GM21526 (cell line): ENCODE measurements around the gene FNDC3B.
"Not testable (repeated sequence)": the region's sequence is repeated elsewhere in the genome, so short reads cannot be mapped to it uniquely, and the experiment has no call there.

ENCODE experiments used
- ATAC-seq: cut with Tn5 transposase; IDR thresholded peaks from one replicate; pipeline ENCODE4 v1.9.1; 2021; ENCODE audit warnings: moderate library complexity; ENCODE audit not compliant: unreplicated experiment, low FRiP score

Gene FNDC3B

DNA sequence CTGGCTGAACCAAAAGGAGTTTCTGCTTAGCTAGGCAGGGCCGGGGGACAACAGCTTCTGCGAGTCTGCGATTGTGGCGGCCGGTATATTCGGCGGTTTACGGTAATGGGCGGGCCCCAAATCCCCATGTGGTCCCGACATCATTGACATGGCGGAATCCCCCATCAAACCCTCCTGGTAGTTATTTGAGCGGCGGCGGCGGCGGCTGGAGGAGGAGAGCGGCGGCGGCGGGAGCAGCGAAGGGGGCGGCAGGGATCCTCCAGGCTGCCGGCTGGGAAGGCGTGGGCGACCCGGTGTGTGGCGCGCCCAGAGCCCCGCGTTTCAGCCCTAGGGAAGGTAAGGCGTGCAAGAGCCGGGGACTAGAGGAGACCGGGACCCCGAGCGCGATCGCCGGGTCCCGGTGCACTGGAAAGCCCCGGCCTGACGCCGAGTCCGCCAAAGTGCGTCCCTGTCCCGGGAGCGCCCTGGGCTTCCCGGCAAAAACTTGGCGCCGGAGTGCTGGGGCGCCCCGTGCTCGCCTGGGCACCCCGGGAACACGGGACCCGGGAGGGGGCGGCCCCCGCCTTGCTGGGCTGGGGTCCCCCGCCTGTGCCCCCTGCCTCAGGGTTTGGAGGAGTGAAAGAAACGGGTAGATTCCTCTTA is at the start of gene FNDC3B:
Gene FNDC3B (plus strand): TSS at position 143 of the 642 bp plus-strand sequence. CDS start 72,902 bp downstream, outside the sequence.
- peak; percentile 83 for ATAC-seq

DNA sequence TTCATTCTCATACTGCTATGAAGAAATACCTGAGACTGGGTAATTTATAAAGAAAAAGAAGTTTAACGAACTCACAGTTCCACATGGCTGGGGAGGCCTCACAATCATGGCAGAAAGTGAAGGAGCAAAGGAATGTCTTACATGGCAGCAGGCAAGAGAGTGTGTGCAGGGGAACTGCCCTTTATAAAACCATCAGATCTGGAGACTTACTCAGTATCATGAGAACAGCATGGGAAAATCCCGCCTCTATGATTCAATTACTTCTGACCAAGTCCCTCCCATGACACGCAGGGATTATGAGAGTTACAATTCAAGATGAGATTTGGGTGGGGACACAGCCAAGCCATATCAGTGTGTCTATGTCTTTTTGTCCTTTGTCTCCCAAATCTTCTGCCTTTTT is 49.1 kb upstream of the FNDC3B start:
- not testable (repeated sequence) for ATAC-seq

GRCh38 chr3:171991166-171991565 is 48.2 kb upstream of the FNDC3B start:
- no peak for ATAC-seq

DNA sequence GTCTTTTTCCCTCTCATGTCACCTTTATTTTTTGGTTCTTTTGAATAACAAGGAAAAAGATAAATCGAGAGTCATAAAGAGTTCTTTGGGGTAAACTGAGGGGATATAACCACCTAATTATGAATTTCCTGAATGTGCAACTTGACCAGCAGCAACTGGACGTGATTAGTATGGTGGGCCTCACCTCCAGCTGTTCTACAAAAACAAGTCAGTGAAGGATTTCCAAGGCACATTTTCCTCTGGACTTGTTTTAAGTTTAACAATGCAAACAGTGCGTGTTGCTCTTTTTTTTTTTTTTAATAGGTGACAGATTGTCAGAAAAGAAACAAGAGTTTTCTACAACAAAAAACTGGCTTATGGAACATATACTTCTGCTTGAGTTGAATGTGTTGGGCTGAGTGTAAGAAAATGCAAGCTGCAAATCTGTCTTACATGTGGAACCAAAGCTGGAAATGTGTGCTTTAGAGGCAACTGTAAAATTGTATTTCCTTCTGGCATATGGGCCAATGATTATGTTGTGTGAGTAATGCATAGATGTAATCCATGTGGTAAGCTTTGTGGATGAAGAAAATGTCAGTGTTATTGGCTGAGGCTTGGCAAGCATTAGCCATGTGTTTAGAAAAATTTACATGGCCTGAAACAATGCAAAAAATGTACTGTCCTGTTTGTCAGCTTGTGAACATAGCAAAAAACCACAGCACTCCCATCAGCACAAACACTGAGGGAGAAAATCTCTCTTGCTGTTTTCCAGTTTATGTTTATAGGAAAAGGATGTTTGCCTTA is 44.5 kb upstream of the FNDC3B start:
- ATAC-seq, result no peak

DNA sequence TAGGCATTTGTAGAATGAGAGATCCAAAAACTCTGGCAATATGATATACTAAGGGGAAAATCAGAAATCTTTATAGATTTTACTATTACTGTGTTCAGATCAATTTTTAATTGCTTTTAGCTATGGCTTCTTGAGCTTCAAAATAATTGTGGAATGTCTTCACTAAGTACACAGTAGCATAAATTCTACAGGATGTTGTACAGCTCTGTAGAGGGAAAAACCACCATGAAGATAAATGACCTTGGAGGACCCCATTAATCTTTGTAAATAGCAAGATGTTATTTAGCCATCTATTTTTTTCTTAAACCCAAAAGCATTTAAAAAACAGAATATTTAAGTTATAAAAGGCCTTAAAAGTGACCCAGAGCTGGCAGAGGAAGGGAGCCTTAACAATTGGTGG is 43.9 kb upstream of the FNDC3B start:
- no peak for ATAC-seq

DNA sequence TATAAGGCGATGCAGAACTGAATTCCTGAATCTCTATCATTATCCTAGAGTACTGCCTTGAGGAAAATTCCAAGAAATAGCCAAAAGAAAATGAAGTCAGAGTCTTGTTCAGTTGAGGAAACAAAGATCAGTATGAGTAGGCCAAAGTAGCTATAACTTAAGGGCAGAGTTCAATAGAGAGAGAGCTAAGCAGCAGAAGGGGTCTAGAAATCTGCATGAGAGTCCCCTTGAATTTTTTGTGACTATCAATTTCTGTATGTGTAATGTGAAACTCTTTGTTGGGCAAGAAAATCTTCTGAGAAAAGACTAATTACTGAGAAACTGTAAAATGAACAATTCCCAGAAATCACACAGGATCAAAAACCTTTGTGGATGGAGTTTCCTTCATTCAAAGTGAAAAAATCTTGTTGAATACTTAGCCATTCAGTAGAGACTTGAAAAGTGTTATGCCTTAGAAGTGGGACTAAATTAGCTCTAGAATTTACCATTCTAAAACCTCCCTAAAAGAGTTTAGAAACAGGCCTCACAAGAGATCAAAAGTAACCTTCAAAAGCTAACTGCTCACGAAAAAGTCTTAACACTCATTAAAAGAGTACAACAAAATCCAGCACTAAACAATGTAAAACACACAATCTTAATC is 43.1 kb upstream of the FNDC3B start:
- no peak for ATAC-seq

GRCh38 chr3:171998731-171999130 is 40.6 kb upstream of the FNDC3B start:
- ATAC-seq, result not testable (repeated sequence)

DNA sequence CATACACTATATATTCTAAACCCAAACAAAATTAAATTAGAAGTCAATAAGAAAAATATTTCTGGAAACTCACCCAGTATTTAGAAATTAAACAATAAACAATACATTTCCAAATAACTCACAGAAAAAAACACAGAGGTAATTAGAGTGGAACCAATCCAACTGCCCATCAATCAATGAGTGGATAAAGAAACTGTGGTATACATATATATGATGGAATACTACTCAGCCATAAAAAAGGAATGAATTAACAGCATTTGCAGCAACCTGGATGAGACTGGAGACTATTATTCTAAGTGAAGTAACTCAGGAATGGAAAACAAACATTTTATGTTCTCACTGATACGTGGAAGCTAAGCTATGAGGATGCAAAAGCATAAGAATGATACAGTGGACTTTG is 37.8 kb upstream of the FNDC3B start:
- not testable (repeated sequence) for ATAC-seq

DNA sequence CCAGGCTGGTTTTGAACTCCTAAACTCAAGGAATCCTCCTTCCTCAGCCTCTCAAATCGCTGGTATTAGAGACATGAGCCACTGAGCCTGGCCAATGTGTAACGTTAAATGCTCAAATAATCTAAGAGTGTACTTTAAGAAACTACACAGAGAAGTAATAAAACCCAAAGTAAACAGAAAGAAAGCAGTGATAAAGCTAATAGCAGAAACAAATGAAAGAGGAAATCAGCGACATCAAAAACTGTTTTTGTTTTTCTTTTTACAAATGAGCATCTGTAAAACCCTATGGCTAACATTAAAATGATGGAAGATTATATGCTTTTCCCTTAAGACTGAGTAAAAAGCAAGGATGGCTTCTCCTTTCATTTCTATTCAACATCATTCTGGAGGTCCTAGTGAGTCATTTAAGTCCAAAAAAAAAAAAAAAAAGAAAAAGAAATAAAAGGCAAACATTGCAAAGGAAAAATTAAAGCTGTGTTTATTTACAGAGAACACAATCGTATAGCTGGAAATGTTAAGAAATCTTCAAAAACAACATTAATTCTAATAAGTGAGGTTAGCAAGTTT is 36.8 kb upstream of the FNDC3B start:
- no peak for ATAC-seq

- no peak for ATAC-seq
Measured at GRCh38 chr3:172003146-172003545, 36.2 kb upstream of the FNDC3B start.

DNA sequence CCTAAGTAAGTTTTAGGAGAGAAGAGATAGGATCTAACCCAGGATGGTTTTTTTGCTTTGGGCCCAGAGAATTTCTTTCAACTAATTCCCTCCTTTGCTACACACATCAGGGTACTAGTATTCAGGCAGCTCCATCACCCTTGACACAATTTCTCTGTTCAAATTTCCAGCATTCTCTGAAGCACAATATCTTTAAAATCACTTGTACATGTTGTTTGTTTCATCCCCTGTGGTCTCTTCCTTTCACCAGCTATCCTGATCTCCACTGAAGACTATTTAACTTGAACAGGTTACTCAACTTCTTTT is 32.4 kb upstream of the FNDC3B start:
- no peak for ATAC-seq

DNA sequence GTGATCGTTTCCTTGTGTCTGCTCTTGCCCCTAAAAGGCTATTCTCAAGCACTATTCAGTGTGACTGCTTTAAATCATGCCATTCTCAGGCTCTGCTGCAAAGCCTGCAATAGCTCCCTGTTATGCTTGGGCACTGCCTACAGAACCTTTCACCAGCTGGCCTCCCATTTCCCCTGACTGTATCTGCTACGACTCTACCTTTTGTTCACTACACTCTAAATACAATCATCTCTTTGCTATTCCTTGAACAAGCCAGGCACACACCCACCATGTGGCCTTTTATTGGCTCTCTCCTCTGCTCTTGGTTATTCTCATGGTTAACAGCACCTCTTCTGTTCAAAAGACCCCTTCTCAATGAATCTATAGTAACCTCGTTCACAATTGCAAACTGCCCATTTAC is 29.6 kb upstream of the FNDC3B start:
- ATAC-seq, result no peak

GRCh38 chr3:172012775-172013174 is 26.6 kb upstream of the FNDC3B start:
- ATAC-seq, result no peak

GRCh38 chr3:172014145-172014544 is 25.2 kb upstream of the FNDC3B start:
- no peak for ATAC-seq

DNA sequence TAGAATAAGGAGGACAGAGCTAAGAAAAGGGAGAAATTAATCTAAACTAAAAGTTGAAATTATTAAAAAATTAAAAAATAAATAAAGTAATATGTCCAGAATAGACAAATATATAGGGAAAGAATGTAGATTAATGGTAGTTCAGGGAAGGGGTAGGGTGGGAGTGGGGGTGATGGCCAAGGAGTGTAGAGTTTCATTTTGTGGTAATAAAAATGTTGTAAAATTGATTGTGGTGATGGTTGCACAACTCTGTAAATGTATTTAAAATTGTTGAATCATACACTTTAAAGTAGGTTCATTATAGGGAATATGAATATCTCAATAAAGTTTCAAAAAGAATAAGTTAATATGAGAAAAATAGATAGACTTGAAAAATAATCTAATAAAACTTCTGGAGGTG is 21.0 kb upstream of the FNDC3B start:
- ATAC-seq, result no peak

- ATAC-seq, result no peak
Measured at GRCh38 chr3:172020763-172021162, 18.6 kb upstream of the FNDC3B start.

DNA sequence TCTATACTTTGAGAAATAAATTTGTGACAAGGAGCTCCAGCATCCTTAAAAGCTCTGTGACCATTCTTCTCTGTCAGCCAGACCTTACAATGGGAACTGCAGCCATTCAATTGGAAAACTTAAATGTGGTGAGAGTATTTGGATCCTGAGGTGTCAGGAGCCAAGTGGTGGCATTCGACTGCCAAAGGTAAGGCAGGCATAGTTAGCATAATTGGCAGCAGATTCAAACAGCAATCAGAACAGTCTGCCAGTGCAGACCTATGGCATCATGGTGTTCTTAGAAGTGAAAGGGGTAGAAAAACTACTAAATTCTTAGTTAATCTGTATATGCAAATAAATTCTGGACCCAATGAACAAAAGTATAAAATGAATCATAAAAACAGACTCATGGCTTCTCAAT is 18.2 kb upstream of the FNDC3B start:
- ATAC-seq, result no peak

GRCh38 chr3:172021859-172022258 is 17.5 kb upstream of the FNDC3B start:
- no peak for ATAC-seq

GRCh38 chr3:172023915-172024314 is 15.5 kb upstream of the FNDC3B start:
- ATAC-seq, result no peak

DNA sequence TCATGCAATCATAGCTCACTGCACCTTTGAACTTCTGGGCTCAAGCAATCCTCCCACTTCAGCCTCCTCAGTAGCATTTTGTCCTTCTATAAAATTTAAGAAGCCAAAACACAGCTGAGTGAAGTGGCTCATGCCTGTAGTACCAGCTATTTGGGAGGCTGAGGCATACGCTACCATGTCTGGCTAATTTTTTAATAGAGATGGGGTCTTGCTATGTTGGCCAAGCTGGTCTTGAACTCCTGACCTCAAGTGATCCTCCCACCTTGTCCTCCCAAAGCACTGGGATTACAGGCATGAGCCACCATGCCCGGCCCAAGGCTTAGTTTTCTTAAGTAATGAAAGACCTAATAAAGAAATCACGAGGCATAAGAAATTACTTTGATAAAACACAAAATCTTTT is 14.7 kb upstream of the FNDC3B start:
- no peak for ATAC-seq

DNA sequence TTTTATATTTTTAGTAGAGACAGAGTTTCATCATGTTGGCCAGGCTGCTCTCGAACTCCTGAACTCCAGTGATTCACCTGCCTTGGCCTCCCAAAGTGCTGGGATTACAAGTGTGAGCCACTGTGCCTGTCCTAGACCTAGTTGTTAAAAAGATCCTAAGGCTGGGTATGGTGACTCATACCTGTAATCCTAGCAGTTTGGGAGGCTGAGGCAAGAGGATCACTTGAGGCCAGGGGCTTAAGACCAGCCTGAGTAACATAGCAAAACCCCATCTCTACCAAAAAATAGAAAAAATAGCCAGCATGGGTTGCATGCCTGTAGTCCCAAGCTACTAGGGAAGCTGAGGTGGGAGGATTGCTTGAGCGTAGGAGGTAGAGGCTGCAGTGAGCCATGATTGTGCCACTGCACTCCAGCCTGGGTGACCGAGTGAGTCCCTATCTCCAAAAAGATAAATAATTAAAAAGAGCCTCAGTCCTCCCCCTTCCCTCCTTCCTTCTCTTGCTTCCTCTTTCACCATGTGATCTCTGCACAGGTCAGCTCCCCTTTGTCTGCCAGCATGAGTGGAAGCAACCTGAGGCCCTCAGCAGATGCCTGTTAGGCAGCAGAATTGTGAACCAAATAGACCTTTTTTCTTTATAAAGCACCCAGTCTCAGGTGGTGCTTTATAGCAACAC is 9.8 kb upstream of the FNDC3B start:
- ATAC-seq, result no peak
